Activated naive CD4-positive, alpha-beta T cell treated with anti-CD3 and anti-CD28 coated beads, Interleukin-2, amount 10 ng/mL, durations not matched to agents 5 hours and 36 hours (primary cell): ENCODE data around the gene SERPINB5. TPM values are rescaled to one million over a fixed set of nuclear protein-coding genes. Genes with fewer than 3 reads are reported as not detected.

Source experiments
- total RNA-seq, 2 experiments: library from RNA; stranded (reverse); gene quantifications; one replicate each; pipeline ENCODE4 v1.2.3, GENCODE V29; 2021

Gene SERPINB5
- not detected for total RNA-seq

DNA sequence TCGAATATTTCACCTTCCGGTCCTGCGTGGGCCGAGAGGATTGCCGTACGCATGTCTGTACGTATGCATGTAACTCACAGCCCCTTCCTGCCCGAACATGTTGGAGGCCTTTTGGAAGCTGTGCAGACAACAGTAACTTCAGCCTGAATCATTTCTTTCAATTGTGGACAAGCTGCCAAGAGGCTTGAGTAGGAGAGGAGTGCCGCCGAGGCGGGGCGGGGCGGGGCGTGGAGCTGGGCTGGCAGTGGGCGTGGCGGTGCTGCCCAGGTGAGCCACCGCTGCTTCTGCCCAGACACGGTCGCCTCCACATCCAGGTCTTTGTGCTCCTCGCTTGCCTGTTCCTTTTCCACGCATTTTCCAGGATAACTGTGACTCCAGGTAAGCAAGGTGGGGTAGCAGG, at the start of gene SERPINB5:
Gene SERPINB5 (plus strand): TSS at position 291 of the 400 bp plus-strand sequence. CDS start 7,471 bp downstream, outside the sequence.

DNA sequence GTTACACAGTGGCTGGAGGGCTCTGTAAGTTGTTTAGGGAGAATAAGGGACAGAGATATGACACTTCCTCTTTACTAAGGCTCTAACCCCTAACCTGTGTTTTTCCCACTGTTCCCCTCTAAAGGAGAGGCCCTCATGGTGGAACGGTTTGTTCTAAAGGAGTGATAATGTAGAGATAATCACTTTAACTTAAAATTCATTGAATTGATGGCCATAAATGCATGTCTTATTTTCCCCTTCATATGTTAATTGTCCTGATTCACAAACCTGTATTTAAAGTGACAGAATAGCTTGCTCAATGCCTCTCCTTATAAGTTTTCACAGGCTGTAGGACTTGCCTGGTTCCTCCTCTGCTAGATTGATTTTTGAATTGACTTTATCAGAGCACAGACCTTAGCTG, 65.3 kb downstream of the SERPINB5 start, which contains the start of gene SERPINB12:
Gene SERPINB12 (plus strand): TSS at position 301 of the 400 bp plus-strand sequence. CDS start 13,791 bp downstream, outside the sequence.

Other genes starting within 250 kb of the SERPINB5 start
- 100 to 1,000 TPM; 145 to 156 TPM for gene BCL2, start 157.2 kb upstream of the SERPINB5 start, total RNA-seq
- 10 to 100 TPM; 58.7 to 59.6 TPM for gene KDSR, start 109.8 kb upstream of the SERPINB5 start, total RNA-seq
- gene VPS4B, start 54.5 kb upstream of the SERPINB5 start, total RNA-seq: 10 to 100 TPM; 66.3 to 77.4 TPM
- gene SERPINB12, start 65.4 kb downstream of the SERPINB5 start, total RNA-seq: not detected
- gene SERPINB13, start 110.4 kb downstream of the SERPINB5 start, total RNA-seq: not detected
- gene SERPINB4, start 167.3 kb downstream of the SERPINB5 start, total RNA-seq: not detected
- gene SERPINB3, start 184.9 kb downstream of the SERPINB5 start, total RNA-seq: not detected
- not detected for gene SERPINB11, start 226.0 kb downstream of the SERPINB5 start, total RNA-seq